DND-41 (cell line): ENCODE measurements around the gene WEE1.

Source experiments
- ATAC-seq: fragments of 200-7000 bp; cut with Tn5 transposase; 3 replicates; pipeline ENCODE4 v1.9.1; 2021; ENCODE audit warnings: low read depth; ENCODE audit not compliant: insufficient read depth
- DNase-seq: peaks from one replicate; pipeline ENCODE4 v3.0.0-alpha.2; 2020
- H2AFZ ChIP-seq: 2 replicates; pipeline ENCODE4 v1.6.0; 2012; ENCODE audit warnings: low read depth, low read length
- H3K27ac ChIP-seq: 2 replicates; pipeline ENCODE4 v1.5.1; 2012; ENCODE audit warnings: low read length, inconsistent platforms
- H3K27me3 ChIP-seq: fragments of 200-600 bp; sonication (generic); 2 replicates; pipeline ENCODE4 v1.6.0; 2012; ENCODE audit warnings: low read length, mild to moderate bottlenecking, inconsistent platforms; ENCODE audit not compliant: insufficient read depth, poor library complexity
- H3K36me3 ChIP-seq: 2 replicates; pipeline ENCODE4 v1.5.1; 2012; ENCODE audit warnings: low read length, inconsistent platforms; ENCODE audit not compliant: insufficient read depth
- H3K4me1 ChIP-seq: 2 replicates; pipeline ENCODE4 v1.5.1; 2012; ENCODE audit warnings: mild to moderate bottlenecking, low read length; ENCODE audit not compliant: insufficient read depth
- H3K4me2 ChIP-seq: 2 replicates; pipeline ENCODE4 v1.6.0; 2012; ENCODE audit warnings: mild to moderate bottlenecking, moderate library complexity, low read length, inconsistent platforms; ENCODE audit not compliant: insufficient read depth
- H3K4me3 ChIP-seq, 2 experiments: fragments of 200-600 bp in 1 of 2; shearing (Covaris generic) in 1 of 2; 2 replicates each; pipeline ENCODE4 v1.5.1; 2012 to 2016; ENCODE audit warnings: inconsistent platforms in 2 of 2, low read length in 2 of 2, mild to moderate bottlenecking in 2 of 2, low read depth in 1 of 2, moderate library complexity in 1 of 2
- H3K79me2 ChIP-seq: 2 replicates; pipeline ENCODE4 v1.6.0; 2012; ENCODE audit warnings: low read length, inconsistent platforms; ENCODE audit not compliant: insufficient read depth
- H3K9ac ChIP-seq: 2 replicates; pipeline ENCODE4 v1.6.0; 2012; ENCODE audit warnings: low read depth, mild to moderate bottlenecking, inconsistent platforms, low read length, moderate library complexity
- H3K9me3 ChIP-seq: 2 replicates; pipeline ENCODE4 v1.5.1; 2012; ENCODE audit warnings: low read length, moderate library complexity, mild to moderate bottlenecking, inconsistent platforms; ENCODE audit not compliant: insufficient read depth, severe bottlenecking
- H4K20me1 ChIP-seq: 2 replicates; pipeline ENCODE4 v1.6.0; 2012; ENCODE audit warnings: low read length; ENCODE audit not compliant: insufficient read depth
- CTCF ChIP-seq: IDR thresholded peaks from 2 replicates; pipeline ENCODE4 v1.5.1; 2012; ENCODE audit warnings: borderline replicate concordance, low read length, moderate library complexity, mild to moderate bottlenecking; ENCODE audit not compliant: poor library complexity, severe bottlenecking; ENCODE audit errors: extremely low read depth
- EZH2 ChIP-seq: IDR thresholded peaks from 3 replicates; pipeline ENCODE4 v1.6.1; 2012; ENCODE audit warnings: borderline replicate concordance, low read depth, mild to moderate bottlenecking, moderate library complexity, low read length, inconsistent platforms; ENCODE audit not compliant: severe bottlenecking

WEE1 gene

GRCh38 chr11:9609002-9609759 is 35.7 kb downstream of the WEE1 start:
- H3K79me2 ChIP-seq: no peaks in the 10 kb centered on the region
- H3K9ac ChIP-seq: no peak overlapping the region
- H2AFZ ChIP-seq: no peak overlapping the region
- no peaks in the 10 kb centered on the region for H3K27me3 ChIP-seq
- ATAC-seq: no peak
- no peak for DNase-seq
- no peaks in the 10 kb centered on the region for H4K20me1 ChIP-seq
- TF ChIP-seq EZH2: no peak
- TF ChIP-seq CTCF: no peak
- no peaks in the 10 kb centered on the region for H3K36me3 ChIP-seq
- no peaks in the 10 kb centered on the region for H3K9me3 ChIP-seq
- H3K4me2 ChIP-seq: no peak overlapping the region
- H3K4me1 ChIP-seq: peaks cover 32% of the 10 kb centered on the region
- no peak overlapping the region for H3K4me3 ChIP-seq
- H3K27ac ChIP-seq: no peak overlapping the region

- no peak for ATAC-seq
- no peak for DNase-seq
- Histone ChIP-seq H2AFZ (no peak overlapping the region), H3K4me3 (no peak overlapping the region), H3K36me3 (no peaks in the 10 kb centered on the region), H3K79me2 (no peaks in the 10 kb centered on the region), H3K27me3 (no peaks in the 10 kb centered on the region), H3K9ac (no peak overlapping the region), H3K4me2 (no peak overlapping the region), H4K20me1 (no peaks in the 10 kb centered on the region), H3K9me3 (no peaks in the 10 kb centered on the region), H3K4me1 (peaks cover 36% of the 10 kb centered on the region), H3K27ac (no peak overlapping the region)
- TF ChIP-seq CTCF (no peak), EZH2 (no peak)
These were observed 36.4 kb downstream of the WEE1 start for GRCh38 chr11:9609841-9610240.

- H3K4me2 ChIP-seq: peak overlapping the region; percentile 98
- peak overlapping the region; percentile 65 for H3K9ac ChIP-seq
- DNase-seq: peak; percentile 90
- H4K20me1 ChIP-seq: no peaks in the 10 kb centered on the region
- H3K79me2 ChIP-seq: no peaks in the 10 kb centered on the region
- H3K36me3 ChIP-seq: no peaks in the 10 kb centered on the region
- peak overlapping the region; percentile 23 to 73 for H3K4me3 ChIP-seq
- peak; percentile 73 for ATAC-seq
- no peaks in the 10 kb centered on the region for H3K27me3 ChIP-seq
- H3K27ac ChIP-seq: peak overlapping the region; percentile 82
- no peaks in the 10 kb centered on the region for H3K9me3 ChIP-seq
- peak overlapping the region; percentile 99 for H2AFZ ChIP-seq
- peaks cover 35% of the 10 kb centered on the region for H3K4me1 ChIP-seq
- no peak for TF ChIP-seq EZH2
- TF ChIP-seq CTCF: peak; percentile 97
These were observed 39.8 kb downstream of the WEE1 start for GRCh38 chr11:9613118-9613829.
